AG10803 (cell line): ENCODE data around the gene JAM3.

Experiments used
- DNase-seq: peaks from one replicate; pipeline ENCODE4 v3.0.0; 2010; ENCODE audit warnings: low read depth
- H3K4me3 ChIP-seq: 2 replicates; pipeline ENCODE4 v1.5.1; 2011; ENCODE audit warnings: mild to moderate bottlenecking, low read length, control low read depth
- CTCF ChIP-seq: conservative IDR thresholded peaks from 2 replicates; pipeline ENCODE4 v1.5.1; 2011; ENCODE audit warnings: mild to moderate bottlenecking, low read length, control low read depth, inconsistent platforms

JAM3 gene

GRCh38 chr11:134139873-134140331, 71.0 kb downstream of the JAM3 start:
- DNase-seq: peak; percentile 85
- no peak overlapping the region for H3K4me3 ChIP-seq

GRCh38 chr11:134140961-134141490, 72.2 kb downstream of the JAM3 start:
- no peak for DNase-seq
- H3K4me3 ChIP-seq: no peak overlapping the region
- no peak for TF ChIP-seq CTCF

More at GRCh38 chr11:134139873-134140331, 71.0 kb downstream of the JAM3 start:
- peak; percentile 98 for TF ChIP-seq CTCF

- no peak overlapping the region for H3K4me3 ChIP-seq
- no peak for TF ChIP-seq CTCF
- peak; percentile 41 for DNase-seq
Measured at GRCh38 chr11:134142536-134142935, 73.7 kb downstream of the JAM3 start.

- TF ChIP-seq CTCF: no peak
- no peak overlapping the region for H3K4me3 ChIP-seq
- no peak for DNase-seq
Measured at GRCh38 chr11:134143801-134144200, 74.9 kb downstream of the JAM3 start.

- no peak for DNase-seq
- TF ChIP-seq CTCF: no peak
Measured at GRCh38 chr11:134144744-134145143, 75.9 kb downstream of the JAM3 start.

GRCh38 chr11:134145715-134146114, 76.8 kb downstream of the JAM3 start:
- no peak for DNase-seq
- TF ChIP-seq CTCF: no peak
- no peak overlapping the region for H3K4me3 ChIP-seq

More at GRCh38 chr11:134144744-134145143, 75.9 kb downstream of the JAM3 start:
- no peak overlapping the region for H3K4me3 ChIP-seq

- no peak overlapping the region for H3K4me3 ChIP-seq
- TF ChIP-seq CTCF: no peak
Measured at GRCh38 chr11:134146598-134146997, 77.7 kb downstream of the JAM3 start.

More at GRCh38 chr11:134146598-134146997, 77.7 kb downstream of the JAM3 start:
- no peak for DNase-seq
